GM23248 (cell line): ENCODE data around the gene SMYD1. TPM values are rescaled to one million over a fixed set of nuclear protein-coding genes. Genes with fewer than 3 reads are reported as not detected.

ENCODE experiments used
- DNase-seq: peaks from one replicate; pipeline ENCODE4 v3.0.0-alpha.2; 2015
- H2AFZ ChIP-seq: fragments of 200-600 bp; sonication (generic); 2 replicates; pipeline ENCODE4 v1.6.1; 2016; ENCODE audit warnings: antibody characterized with exemption
- H3F3A ChIP-seq: fragments of 200-600 bp; sonication (generic); 2 replicates; pipeline ENCODE4 v1.6.1; 2016; ENCODE audit warnings: mild to moderate bottlenecking, antibody characterized with exemption, mixed run types; ENCODE audit not compliant: insufficient read depth
- H3K27ac ChIP-seq: fragments of 200-600 bp; sonication (generic); 2 replicates; pipeline ENCODE4 v1.5.1; 2016; ENCODE audit warnings: mild to moderate bottlenecking
- H3K27me3 ChIP-seq: fragments of 200-600 bp; sonication (generic); replicated peaks from 2 replicates; pipeline ENCODE4 v1.6.1; 2016; ENCODE audit warnings: mild to moderate bottlenecking; ENCODE audit not compliant: insufficient read depth
- H3K36me3 ChIP-seq: fragments of 200-600 bp; sonication (generic); 2 replicates; pipeline ENCODE4 v1.6.1; 2016; ENCODE audit warnings: low read depth, mild to moderate bottlenecking
- H3K4me1 ChIP-seq: fragments of 200-600 bp; sonication (generic); 2 replicates; pipeline ENCODE4 v1.6.1; 2016; ENCODE audit warnings: mild to moderate bottlenecking; ENCODE audit not compliant: insufficient read depth
- H3K4me2 ChIP-seq: fragments of 200-600 bp; sonication (generic); one replicate; pipeline ENCODE4 v1.6.1; 2016; ENCODE audit warnings: mild to moderate bottlenecking; ENCODE audit not compliant: unreplicated experiment
- H3K4me3 ChIP-seq: fragments of 200-600 bp; sonication (generic); 2 replicates; pipeline ENCODE4 v1.5.1; 2016; ENCODE audit warnings: mild to moderate bottlenecking
- H3K79me2 ChIP-seq: fragments of 200-600 bp; sonication (generic); 2 replicates; pipeline ENCODE4 v1.6.1; 2016; ENCODE audit warnings: mild to moderate bottlenecking; ENCODE audit not compliant: insufficient read depth
- H3K9ac ChIP-seq: fragments of 200-600 bp; sonication (generic); 2 replicates; pipeline ENCODE4 v1.6.1; 2016; ENCODE audit warnings: mild to moderate bottlenecking
- H3K9me2 ChIP-seq: fragments of 200-600 bp; sonication (generic); 2 replicates; pipeline ENCODE4 v1.6.1; 2016; ENCODE audit warnings: mixed run types, mild to moderate bottlenecking, moderate library complexity; ENCODE audit not compliant: insufficient read depth
- H3K9me3 ChIP-seq: fragments of 200-600 bp; sonication (generic); one replicate; pipeline ENCODE4 v1.6.1; 2017; ENCODE audit warnings: low read depth
- H4K20me1 ChIP-seq: fragments of 200-600 bp; sonication (generic); 2 replicates; pipeline ENCODE4 v1.6.0; 2016; ENCODE audit not compliant: insufficient read depth
- EZH2 ChIP-seq: fragments of 200-600 bp; sonication (generic); IDR thresholded peaks from 2 replicates; pipeline ENCODE4 v1.6.1; 2018; ENCODE audit warnings: antibody characterized with exemption, mild to moderate bottlenecking; ENCODE audit not compliant: insufficient read depth, poor library complexity, severe bottlenecking
- EZH2phosphoT487 ChIP-seq: fragments of 200-600 bp; sonication (generic); IDR thresholded peaks from 2 replicates; pipeline ENCODE4 v1.6.1; 2018; ENCODE audit warnings: antibody characterized with exemption, moderate library complexity, mild to moderate bottlenecking, low read depth; ENCODE audit not compliant: insufficient read depth
- WGBS, 2 experiments: methylation state at CpG; one replicate each; pipeline ENCODE4 v1.1.6; 2015 to 2017; ENCODE audit warnings: low lambda C conversion rate in 2 of 2, low coverage in 1 of 2; ENCODE audit errors: missing lambda C conversion rate in 2 of 2; 5-methylcytosine and 5-hydroxymethylcytosine counted together
- in situ Hi-C: fragments of 300-500 bp; cut with MboI; formaldehyde crosslinking; loops from 2 replicates; pipeline ENCODE4 v1.15.0; 2020
- polyA plus RNA-seq: library from polyadenylated mRNA; unstranded; fragments of >200 nt; fragmentation: Nextera tagmentation; extraction: Ambion mirVana; gene quantifications from 2 replicates; pipeline ENCODE4 v1.2.1, GENCODE V29; 2016
- total RNA-seq: library from RNA; depleted of rRNA; stranded (reverse); fragments of >200 nt; shearing (Covaris generic); gene quantifications from 2 replicates; pipeline ENCODE4 v1.2.3, GENCODE V29; 2014

The SMYD1 gene
- total and polyA plus RNA-seq, 2 experiments from 2014 or later, result not detected

DNA sequence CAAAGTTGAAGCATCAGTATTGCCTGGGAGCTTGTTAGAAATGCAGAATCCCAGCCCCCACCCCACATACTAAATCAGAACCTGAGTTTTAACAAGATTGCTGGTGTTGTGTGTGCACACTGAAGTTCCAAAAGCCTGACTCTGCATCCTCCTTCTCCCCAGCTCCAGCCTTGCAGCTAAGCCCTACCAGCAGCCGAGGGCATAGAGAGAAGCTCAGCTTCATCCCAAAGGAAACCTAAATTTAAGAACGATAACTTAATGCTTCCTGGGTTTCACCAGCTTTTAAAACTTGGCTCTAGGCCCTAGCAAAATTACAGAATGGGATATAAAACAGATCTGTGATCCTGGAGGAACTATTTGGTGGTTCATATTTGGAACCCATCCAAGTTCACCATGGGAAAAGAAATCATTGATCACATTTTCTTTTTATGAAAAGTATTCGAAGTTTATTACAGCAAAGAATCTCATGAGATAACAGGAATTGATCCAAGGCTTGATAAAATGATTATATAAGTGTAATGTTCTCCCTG is 11.1 kb downstream of the SMYD1 start:
- no peak overlapping the region for H3K27ac ChIP-seq
- H3K4me1 ChIP-seq, result peaks cover 6% of the 10 kb centered on the region
- in situ Hi-C loops, result no loop called here
- peaks cover 4% of the 10 kb centered on the region; the same call in 1 of the 2 replicates for H3F3A ChIP-seq
- H3K9me2 ChIP-seq, result no peaks in the 10 kb centered on the region
- H3K27me3 ChIP-seq, result no peaks in the 10 kb centered on the region; the same call in 1 of the 2 replicates
- H3K9me3 ChIP-seq, result no peaks in the 10 kb centered on the region
- H3K4me3 ChIP-seq, result no peak overlapping the region
- WGBS, 2 experiments, result 30 to 31% methylated on average over 3 of the region's 3 CpGs
- H3K9ac ChIP-seq, result no peak overlapping the region
- H2AFZ ChIP-seq, result no peak overlapping the region
- DNase-seq, result no peak
- no peak overlapping the region for H3K4me2 ChIP-seq
- no peaks in the 10 kb centered on the region for H3K36me3 ChIP-seq
- no peaks in the 10 kb centered on the region for H4K20me1 ChIP-seq
- TF ChIP-seq EZH2phosphoT487, result no peak
- TF ChIP-seq EZH2, result no peak
- H3K79me2 ChIP-seq, result no peaks in the 10 kb centered on the region

DNA sequence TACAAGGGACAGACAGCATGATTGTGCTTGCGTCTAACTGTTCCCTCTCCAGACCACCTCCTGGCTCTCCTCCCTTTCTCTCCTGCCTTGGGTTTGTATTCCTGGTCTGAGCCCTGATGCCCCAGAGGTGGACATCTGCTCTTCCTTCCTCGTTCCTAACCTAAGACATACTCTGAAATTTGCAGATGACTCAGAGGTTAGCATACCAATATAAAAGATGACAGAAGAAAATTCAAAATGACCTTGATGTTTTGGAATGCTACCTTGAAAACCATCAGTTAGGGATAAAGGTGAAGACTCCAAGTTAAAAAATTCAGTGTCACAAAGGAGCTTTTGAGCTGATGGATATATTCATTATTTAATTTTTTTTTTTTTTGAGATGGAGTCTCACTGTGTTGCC is 12.9 kb downstream of the SMYD1 start:
- no peaks in the 10 kb centered on the region for H3K9me2 ChIP-seq
- no peak for TF ChIP-seq EZH2
- TF ChIP-seq EZH2phosphoT487, result no peak
- in situ Hi-C loops, result no loop called here
- no peaks in the 10 kb centered on the region; the same call in 1 of the 2 replicates for H3K27me3 ChIP-seq
- peak; percentile 20 for DNase-seq
- no peaks in the 10 kb centered on the region for H3F3A ChIP-seq
- H3K4me3 ChIP-seq, result no peak overlapping the region
- no peaks in the 10 kb centered on the region for H3K79me2 ChIP-seq
- WGBS, 2 experiments, result 53% methylated on average over 2 of the region's 2 CpGs
- no peak overlapping the region for H3K4me2 ChIP-seq
- no peak overlapping the region for H3K9ac ChIP-seq
- 0 out of 2 replicates have a peak, but pooled peaks cover under 1% of the 10 kb centered on the region for H3K4me1 ChIP-seq
- H3K9me3 ChIP-seq, result no peaks in the 10 kb centered on the region
- H2AFZ ChIP-seq, result no peak overlapping the region
- H3K36me3 ChIP-seq, result no peaks in the 10 kb centered on the region
- H3K27ac ChIP-seq, result no peak overlapping the region
- no peaks in the 10 kb centered on the region for H4K20me1 ChIP-seq

DNA sequence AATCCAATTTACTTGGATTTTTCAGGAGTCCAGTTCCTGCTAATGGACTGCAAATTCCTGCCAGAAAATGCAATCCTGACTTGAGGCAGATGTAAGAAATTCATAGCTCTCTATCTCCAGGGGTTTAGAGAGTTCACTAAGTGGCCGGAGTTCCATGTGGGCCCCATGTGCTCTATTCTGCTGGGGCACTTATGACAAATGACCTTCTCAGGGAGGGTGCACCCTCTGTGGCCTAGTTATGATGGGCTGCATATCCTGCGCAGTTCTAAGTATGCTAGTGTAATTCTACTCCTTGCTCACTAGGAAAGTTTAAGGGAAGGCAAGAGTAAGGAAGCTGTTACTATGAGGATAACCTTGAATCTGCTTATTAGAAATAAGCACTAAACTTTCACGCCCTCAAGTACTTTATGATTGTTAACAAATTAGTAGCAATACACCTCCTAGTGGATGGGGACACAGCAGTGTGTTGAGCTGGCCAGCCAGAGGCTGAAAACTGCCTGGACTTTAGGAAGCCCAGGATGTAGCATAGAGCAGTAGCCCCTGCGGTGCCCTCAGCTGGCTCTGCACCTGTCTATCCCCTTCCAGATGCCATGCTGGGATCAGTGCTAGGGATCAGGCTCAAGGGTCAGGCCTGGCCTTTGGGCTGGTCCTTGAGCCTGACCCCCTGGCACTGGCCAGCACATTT is 14.4 kb downstream of the SMYD1 start:
- no peaks in the 10 kb centered on the region for H3F3A ChIP-seq
- no peak overlapping the region for H3K4me3 ChIP-seq
- no peaks in the 10 kb centered on the region; the same call in 1 of the 2 replicates for H3K27me3 ChIP-seq
- H3K79me2 ChIP-seq, result no peaks in the 10 kb centered on the region
- no peaks in the 10 kb centered on the region for H3K36me3 ChIP-seq
- no peaks in the 10 kb centered on the region for H3K9me3 ChIP-seq
- TF ChIP-seq EZH2 (no peak), EZH2phosphoT487 (no peak)
- WGBS, 2 experiments, result 56 to 59% methylated on average over 4 of the region's 4 CpGs
- H3K9ac ChIP-seq, result no peak overlapping the region
- H4K20me1 ChIP-seq, result no peaks in the 10 kb centered on the region
- H3K9me2 ChIP-seq, result no peaks in the 10 kb centered on the region
- no peaks in the 10 kb centered on the region for H3K4me1 ChIP-seq
- no peak overlapping the region for H3K4me2 ChIP-seq
- H2AFZ ChIP-seq, result no peak overlapping the region
- DNase-seq, result no peak
- in situ Hi-C loops, result no loop called here
- no peak overlapping the region for H3K27ac ChIP-seq

- no peak for DNase-seq
- Histone ChIP-seq H3K4me3 (no peak overlapping the region), H3K4me2 (no peak overlapping the region), H3K79me2 (no peaks in the 10 kb centered on the region), H3K27me3 (no peaks in the 10 kb centered on the region; the same call in 1 of the 2 replicates), H3K4me1 (no peaks in the 10 kb centered on the region), H3K9me3 (no peaks in the 10 kb centered on the region), H3F3A (no peaks in the 10 kb centered on the region), H2AFZ (no peak overlapping the region), H4K20me1 (no peaks in the 10 kb centered on the region), H3K36me3 (no peaks in the 10 kb centered on the region), H3K27ac (no peak overlapping the region), H3K9ac (no peak overlapping the region), H3K9me2 (no peaks in the 10 kb centered on the region)
- TF ChIP-seq EZH2 (no peak), EZH2phosphoT487 (no peak)
- in situ Hi-C loops, result no loop called here
- 85 to 88% methylated on average over 1 of the region's 1 CpG for WGBS, 2 experiments
Measured at GRCh38 chr2:88082781-88083180, 15.2 kb downstream of the SMYD1 start.
